Psoas muscle (tissue), 8 donors: ENCODE data around the gene LSAMP. TPM values are rescaled to one million over a fixed set of nuclear protein-coding genes. Genes with fewer than 3 reads are reported as not detected.

Source experiments
- ATAC-seq, 4 donors: fragments of 200-7000 bp; cut with Tn5 transposase; one replicate each; pipeline ENCODE4 v1.9.1; 2020; ENCODE audit warnings: moderate library complexity in 3 of 4, mild to moderate bottlenecking in 2 of 4
- DNase-seq, 2 donors: peaks; one replicate each; pipeline ENCODE4 v3.0.0-alpha.2; 2020
- H3K27ac ChIP-seq: fragments of 200-600 bp; one replicate; pipeline ENCODE4 v1.8.0; 2022
- H3K27me3 ChIP-seq, 3 donors: fragments of 200-600 bp in 1 of 3; one replicate each; pipeline versions ENCODE4 v1.6.1 to v1.8.0; 2013 to 2022; ENCODE audit warnings: low read length in 2 of 3, mild to moderate bottlenecking in 2 of 3, moderate library complexity in 1 of 3; ENCODE audit not compliant: insufficient read depth in 3 of 3
- H3K36me3 ChIP-seq, 2 donors: fragments of 200-600 bp in 1 of 2; one replicate each; pipeline versions ENCODE4 v1.6.1 to v1.8.0; 2013 to 2022; ENCODE audit warnings: low read depth in 1 of 2, mild to moderate bottlenecking in 1 of 2, moderate library complexity in 1 of 2; ENCODE audit not compliant: insufficient read depth in 1 of 2
- H3K4me1 ChIP-seq: fragments of 200-600 bp; one replicate; pipeline ENCODE4 v1.8.0; 2022
- H3K4me3 ChIP-seq: fragments of 200-600 bp; one replicate; pipeline ENCODE4 v1.8.0; 2022; ENCODE audit warnings: mild to moderate bottlenecking
- H3K9me3 ChIP-seq: fragments of 200-600 bp; one replicate; pipeline ENCODE4 v1.8.0; 2022
- WGBS, 3 donors: extraction: QIAGEN DNeasy Blood & Tissue Kit; methylation state at CpG; one replicate each; pipeline versions ENCODE4 v1.1.6 to v1.1.7; 2013; 5-methylcytosine and 5-hydroxymethylcytosine counted together
- intact Hi-C, 2 donors: fragments of 100-400 bp; cut with DNase I; formaldehyde crosslinking; loops; one replicate each; pipeline versions ENCODE4 v1.11.0 to v1.14.2; 2022
- polyA plus RNA-seq, 3 donors: library from polyadenylated mRNA; stranded (reverse); fragments of 200-250 nt; gene quantifications; one replicate each; pipeline ENCODE4 v1.2.3, GENCODE V29; 2013
- total RNA-seq, 4 donors: library from RNA; stranded (reverse); fragmentation: NEBNext Ultra II Directional in 2 of 4; extraction: Animal tissue kit (Norgen Biotek cat#: 25700) in 2 of 4; gene quantifications; one replicate each; pipeline versions ENCODE4 v1.2.1 to v1.2.4, GENCODE V29; 2021 to 2023
- TF ChIP-seq, protein P1 (sequence below): fragments of 200-600 bp; IDR thresholded peaks from one replicate; pipeline ENCODE4 v1.8.0; 2022; ENCODE audit warnings: antibody characterized with exemption
- donor health status: healthy with polysubstance abuse.
- donor health status: DM: no; HTN: no; CAD: no; lungs with moderate emphysema.
- donor health status: Bipolar disorder and iron deficiency.
- donor health status: healthy.
- donor health status: DM: yes; HTN: yes; CAD: no.
- donor health status: DM: no; HTN: no; CAD: no.
- donor health status: DM: no; HTN: no; CAD: no.
- donor health status: DM: yes; HTN: yes; CAD: no.

The LSAMP gene
- total and polyA plus RNA-seq, 7 donors, result 0.01 to 0.17 (median 0.04) TPM; not detected in 4

- WGBS, 3 donors, result 66 to 71% (median 69%) methylated on average over 2 of the region's 2 CpGs
- ATAC-seq (no peak), DNase-seq (no peak)
- Histone ChIP-seq H3K9me3 (no peaks in the 10 kb centered on the region), H3K4me3 (no peak overlapping the region), H3K4me1 (no peaks in the 10 kb centered on the region), H3K27ac (no peak overlapping the region), H3K27me3 (no peaks in the 10 kb centered on the region), H3K36me3 (no peaks in the 10 kb centered on the region)
- TF ChIP-seq, protein P1, sequence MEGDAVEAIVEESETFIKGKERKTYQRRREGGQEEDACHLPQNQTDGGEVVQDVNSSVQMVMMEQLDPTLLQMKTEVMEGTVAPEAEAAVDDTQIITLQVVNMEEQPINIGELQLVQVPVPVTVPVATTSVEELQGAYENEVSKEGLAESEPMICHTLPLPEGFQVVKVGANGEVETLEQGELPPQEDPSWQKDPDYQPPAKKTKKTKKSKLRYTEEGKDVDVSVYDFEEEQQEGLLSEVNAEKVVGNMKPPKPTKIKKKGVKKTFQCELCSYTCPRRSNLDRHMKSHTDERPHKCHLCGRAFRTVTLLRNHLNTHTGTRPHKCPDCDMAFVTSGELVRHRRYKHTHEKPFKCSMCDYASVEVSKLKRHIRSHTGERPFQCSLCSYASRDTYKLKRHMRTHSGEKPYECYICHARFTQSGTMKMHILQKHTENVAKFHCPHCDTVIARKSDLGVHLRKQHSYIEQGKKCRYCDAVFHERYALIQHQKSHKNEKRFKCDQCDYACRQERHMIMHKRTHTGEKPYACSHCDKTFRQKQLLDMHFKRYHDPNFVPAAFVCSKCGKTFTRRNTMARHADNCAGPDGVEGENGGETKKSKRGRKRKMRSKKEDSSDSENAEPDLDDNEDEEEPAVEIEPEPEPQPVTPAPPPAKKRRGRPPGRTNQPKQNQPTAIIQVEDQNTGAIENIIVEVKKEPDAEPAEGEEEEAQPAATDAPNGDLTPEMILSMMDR, result no peak
- intact Hi-C loops, result no loop called here
Measured at GRCh38 chr3:116413319-116413718, 32.0 kb downstream of the LSAMP start.

DNA sequence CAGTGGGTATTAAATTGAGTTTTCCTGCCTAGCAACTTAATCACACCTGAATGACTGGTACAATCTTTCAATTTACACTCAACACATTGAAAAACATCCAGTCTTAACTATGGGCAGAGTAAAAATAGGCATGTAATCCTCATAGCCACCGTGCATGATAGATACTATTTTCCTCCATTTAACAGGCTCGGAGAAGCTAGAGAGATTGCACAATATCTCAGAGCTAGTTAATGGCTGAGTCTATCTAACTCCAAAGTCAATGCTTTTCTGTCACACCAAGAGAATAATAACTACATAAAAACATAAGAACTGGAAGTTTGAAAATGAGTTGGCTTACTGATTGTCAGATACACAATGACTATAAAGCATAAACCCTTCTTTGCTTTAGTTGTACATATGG, 36.8 kb downstream of the LSAMP start:
- no peak for ATAC-seq
- H3K36me3 ChIP-seq, result no peaks in the 10 kb centered on the region
- intact Hi-C loops, result no loop called here
- no peaks in the 10 kb centered on the region for H3K27me3 ChIP-seq
- no peak overlapping the region for H3K27ac ChIP-seq
- TF ChIP-seq, protein P1, result no peak
- H3K4me3 ChIP-seq, result no peak overlapping the region
- no peaks in the 10 kb centered on the region for H3K4me1 ChIP-seq
- DNase-seq, result no peak
- 40 to 53% (median 42%) methylated on average over 2 of the region's 2 CpGs for WGBS, 3 donors
- H3K9me3 ChIP-seq, result no peaks in the 10 kb centered on the region

- TF ChIP-seq, protein P1, result no peak
- no peaks in the 10 kb centered on the region for H3K9me3 ChIP-seq
- no peak overlapping the region for H3K4me3 ChIP-seq
- H3K27me3 ChIP-seq, result no peaks in the 10 kb centered on the region
- intact Hi-C loops, result no loop called here
- ATAC-seq (no peak), DNase-seq (no peak)
- H3K36me3 ChIP-seq, result no peaks in the 10 kb centered on the region
- H3K27ac ChIP-seq, result no peak overlapping the region
- H3K4me1 ChIP-seq, result no peaks in the 10 kb centered on the region
- 64 to 77% (median 75%) methylated on average over 2 of the region's 2 CpGs for WGBS, 3 donors
Measured at GRCh38 chr3:116405231-116405630, 40.1 kb downstream of the LSAMP start.

- Histone ChIP-seq H3K27ac (no peak overlapping the region), H3K9me3 (no peaks in the 10 kb centered on the region), H3K36me3 (no peaks in the 10 kb centered on the region), H3K27me3 (no peaks in the 10 kb centered on the region), H3K4me1 (no peaks in the 10 kb centered on the region), H3K4me3 (no peak overlapping the region)
- DNase-seq (no peak), ATAC-seq (no peak)
- intact Hi-C loops, result no loop called here
- 75 to 82% (median 76%) methylated on average over 2 of the region's 2 CpGs for WGBS, 3 donors
- TF ChIP-seq, protein P1, result no peak
Measured at GRCh38 chr3:116399701-116400226, 45.5 kb downstream of the LSAMP start.

DNA sequence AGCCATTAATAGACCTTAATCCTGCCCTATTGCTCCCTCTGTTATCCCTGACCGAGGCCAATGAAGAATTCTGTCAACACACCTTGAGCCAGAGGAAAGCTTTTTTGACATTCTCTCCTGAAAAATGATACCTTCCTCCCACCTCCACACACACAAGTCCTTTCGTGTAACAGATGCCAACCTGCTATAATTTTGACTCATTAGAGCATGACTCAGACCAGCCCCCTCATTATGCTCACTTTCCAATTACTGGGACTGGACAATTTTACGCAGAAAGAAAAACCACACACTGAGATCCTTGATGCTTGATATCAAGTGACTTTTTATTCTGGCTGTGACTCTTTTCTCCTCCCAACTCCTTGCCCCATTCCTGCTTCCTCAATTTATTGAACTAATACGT, 50.9 kb downstream of the LSAMP start:
- no peak overlapping the region for H3K4me3 ChIP-seq
- H3K4me1 ChIP-seq, result no peaks in the 10 kb centered on the region
- H3K27me3 ChIP-seq, result no peaks in the 10 kb centered on the region
- WGBS, 3 donors, result 25 to 47% (median 32%) methylated on average over 4 of the region's 4 CpGs
- H3K36me3 ChIP-seq, result no peaks in the 10 kb centered on the region
- no peaks in the 10 kb centered on the region for H3K9me3 ChIP-seq
- H3K27ac ChIP-seq, result no peak overlapping the region
- ATAC-seq, result no peak
- no peak for DNase-seq
- TF ChIP-seq, protein P1, result no peak
- intact Hi-C loops, result no loop called here
